ENCODE measurements around the gene IZUMO1. TPM values are rescaled to one million over a fixed set of nuclear protein-coding genes. Genes with fewer than 3 reads are reported as not detected.

The IZUMO1 gene
- total RNA-seq, 2 donors from 2014 or later: not detected

DNA sequence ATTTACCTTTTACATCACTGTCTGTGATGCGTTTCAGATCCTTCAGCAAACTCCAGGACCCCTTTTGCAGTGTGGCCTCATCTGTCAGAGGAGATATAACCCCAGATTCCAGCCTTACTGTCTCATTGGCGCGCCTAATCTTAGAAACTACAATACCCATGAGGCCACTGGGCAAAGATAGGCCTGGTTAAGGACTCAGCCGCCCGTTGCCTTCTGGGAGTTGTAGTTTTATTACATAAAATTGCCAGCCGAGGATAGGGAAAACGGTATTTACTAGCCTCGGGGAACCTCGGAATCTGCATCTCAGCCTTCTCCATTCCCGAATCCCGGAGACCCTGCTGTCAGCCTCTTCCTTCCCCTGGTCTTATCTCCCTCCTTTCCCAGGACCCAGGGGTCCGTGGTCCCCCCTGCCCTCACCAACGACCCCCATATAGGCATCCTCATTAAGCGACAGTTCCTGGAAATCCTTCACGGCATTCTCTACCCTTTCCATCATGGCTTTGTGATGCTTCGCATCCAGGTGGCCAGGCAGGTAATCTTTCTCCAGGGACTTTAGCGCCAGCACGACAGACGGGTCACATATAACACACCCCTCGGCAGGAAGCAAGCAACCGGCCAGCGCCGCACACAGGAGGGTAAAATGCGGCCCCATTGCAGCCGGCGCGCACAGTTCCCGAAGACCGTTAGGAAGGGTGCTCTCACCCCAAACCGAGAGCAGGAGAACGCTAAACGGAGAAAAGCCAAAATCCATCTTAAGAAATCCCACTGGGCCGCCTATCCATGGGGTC, 1.3 kb downstream of the IZUMO1 start:
- H3K27ac Mint-ChIP-seq: no peak overlapping the region
- ATAC-seq (peak; percentile 65 to 80), DNase-seq (ENCODE audit: low spot score in 2 of 2) (peak in 1 of 2 donors; percentile 60)
- H3K36me3 Mint-ChIP-seq: no peaks in the 10 kb centered on the region
- H3K9me3 Mint-ChIP-seq: no peaks in the 10 kb centered on the region

GRCh38 chr19:48742096-48742495, 4.6 kb downstream of the IZUMO1 start:
- H3K36me3 Mint-ChIP-seq: no peaks in the 10 kb centered on the region
- ATAC-seq (no peak), DNase-seq (ENCODE audit: low spot score in 2 of 2) (no peak)
- no peaks in the 10 kb centered on the region for H3K9me3 Mint-ChIP-seq
- H3K27ac Mint-ChIP-seq: no peak overlapping the region

DNA sequence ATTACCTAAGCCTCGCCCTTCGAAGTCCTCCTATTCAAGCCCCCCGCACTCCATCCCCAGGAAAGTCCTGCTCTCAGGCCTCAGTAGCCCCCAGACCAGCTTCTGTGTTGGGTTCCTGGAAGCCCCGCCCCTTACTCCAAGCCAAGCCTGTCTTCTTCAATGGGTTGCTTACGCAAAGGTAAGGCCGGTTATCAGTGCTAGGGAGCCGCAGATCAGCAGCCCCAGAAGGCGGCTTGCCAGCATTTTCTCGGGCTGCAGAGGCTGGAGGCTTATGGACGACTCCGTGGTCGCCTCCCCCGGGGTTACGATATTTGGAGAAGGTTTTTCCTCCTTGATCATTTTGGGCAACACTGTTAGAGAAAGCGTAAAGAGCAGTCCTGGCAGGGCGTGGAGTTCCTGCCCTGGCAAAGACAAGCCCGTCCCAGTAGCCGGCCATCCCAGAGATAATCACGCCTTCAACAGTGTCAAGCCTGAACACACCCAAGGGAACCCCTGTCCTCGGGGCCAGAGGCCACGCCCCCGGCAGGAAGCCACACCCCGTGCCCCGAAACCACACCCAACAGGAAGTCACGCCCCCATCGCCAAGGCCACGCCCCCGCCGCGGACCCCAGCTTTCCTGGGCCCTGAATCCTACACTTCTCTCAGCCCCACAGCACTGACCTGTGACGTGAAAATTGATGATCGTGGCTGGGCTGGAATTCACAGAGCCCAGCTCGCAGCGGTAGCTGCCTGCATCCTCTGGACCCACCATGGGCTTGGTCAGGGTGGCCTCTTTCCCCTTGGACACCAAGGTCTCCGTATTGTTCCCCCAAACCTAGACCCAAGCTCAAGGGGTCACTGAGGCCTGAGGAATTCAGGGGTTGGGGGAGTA, 5.3 kb downstream of the IZUMO1 start:
- Mint-ChIP-seq H3K9me3 (no peaks in the 10 kb centered on the region), H3K36me3 (no peaks in the 10 kb centered on the region), H3K27ac (no peak overlapping the region)
- peak in 1 of 2 donors; percentile 53 for DNase-seq (ENCODE audit: low spot score in 2 of 2)
- ATAC-seq: no peak

- ATAC-seq: no peak
- H3K27ac Mint-ChIP-seq: no peak within 1 kb of the TSS
- DNase-seq (ENCODE audit: low spot score in 2 of 2): no peak
- no peaks in the 10 kb centered on the region for H3K36me3 Mint-ChIP-seq
- no peaks in the 10 kb centered on the region for H3K9me3 Mint-ChIP-seq
These were observed 6.3 kb downstream of the IZUMO1 start, which contains the start of gene RASIP1 for GRCh38 chr19:48740164-48740972. Gene RASIP1, minus strand, starts transcription at chr19:48740610. Its CDS starts 328 bp downstream, at chr19:48740282.

DNA sequence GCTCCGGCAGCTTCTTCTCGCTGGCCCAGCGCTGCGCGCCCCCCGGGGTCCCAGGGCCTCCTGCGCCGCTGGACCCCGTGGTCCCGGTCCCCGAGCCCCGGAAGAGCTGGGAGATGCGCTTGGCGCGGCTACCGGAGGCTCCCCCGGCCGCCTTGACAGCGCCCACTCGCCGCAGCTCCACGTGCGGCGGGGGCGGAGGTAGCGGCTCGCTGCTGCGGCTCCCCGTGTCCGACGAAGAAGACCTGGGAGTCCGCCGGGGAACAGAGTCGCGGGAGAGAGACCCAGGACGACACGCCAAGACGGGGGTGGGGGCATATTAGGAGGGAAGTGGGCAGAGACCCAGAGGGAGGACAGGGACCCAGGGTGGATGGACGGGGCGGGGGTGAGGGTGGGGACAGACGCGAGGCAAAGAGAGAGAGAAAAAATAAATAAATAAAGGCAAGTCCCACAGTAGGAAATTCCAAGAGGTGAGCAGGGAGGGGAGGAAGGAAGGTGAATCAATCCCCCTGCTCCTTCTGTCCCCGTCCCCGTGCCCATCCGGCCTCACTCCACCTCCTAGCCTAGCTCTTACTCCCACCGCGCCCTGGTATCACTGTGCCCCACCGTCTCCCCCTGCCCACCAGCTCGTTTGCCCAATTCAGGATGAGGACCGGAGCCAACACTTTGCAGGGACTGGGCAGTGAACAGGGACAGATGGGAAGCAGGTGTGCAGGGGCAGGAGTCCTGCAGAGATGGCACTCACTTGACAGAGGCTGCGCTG, 7.1 kb downstream of the IZUMO1 start:
- DNase-seq (ENCODE audit: low spot score in 2 of 2) (no peak), ATAC-seq (no peak)
- H3K9me3 Mint-ChIP-seq: no peaks in the 10 kb centered on the region
- H3K36me3 Mint-ChIP-seq: no peaks in the 10 kb centered on the region
- H3K27ac Mint-ChIP-seq: no peak overlapping the region

GRCh38 chr19:48738557-48739403, 7.9 kb downstream of the IZUMO1 start:
- peak overlapping the region in 1 of 2 donors; percentile 83 for H3K27ac Mint-ChIP-seq
- ATAC-seq: peak; percentile 92 to 95
- H3K36me3 Mint-ChIP-seq: no peaks in the 10 kb centered on the region
- no peaks in the 10 kb centered on the region for H3K9me3 Mint-ChIP-seq
- DNase-seq (ENCODE audit: low spot score in 2 of 2): peak; percentile 86 to 94

DNA sequence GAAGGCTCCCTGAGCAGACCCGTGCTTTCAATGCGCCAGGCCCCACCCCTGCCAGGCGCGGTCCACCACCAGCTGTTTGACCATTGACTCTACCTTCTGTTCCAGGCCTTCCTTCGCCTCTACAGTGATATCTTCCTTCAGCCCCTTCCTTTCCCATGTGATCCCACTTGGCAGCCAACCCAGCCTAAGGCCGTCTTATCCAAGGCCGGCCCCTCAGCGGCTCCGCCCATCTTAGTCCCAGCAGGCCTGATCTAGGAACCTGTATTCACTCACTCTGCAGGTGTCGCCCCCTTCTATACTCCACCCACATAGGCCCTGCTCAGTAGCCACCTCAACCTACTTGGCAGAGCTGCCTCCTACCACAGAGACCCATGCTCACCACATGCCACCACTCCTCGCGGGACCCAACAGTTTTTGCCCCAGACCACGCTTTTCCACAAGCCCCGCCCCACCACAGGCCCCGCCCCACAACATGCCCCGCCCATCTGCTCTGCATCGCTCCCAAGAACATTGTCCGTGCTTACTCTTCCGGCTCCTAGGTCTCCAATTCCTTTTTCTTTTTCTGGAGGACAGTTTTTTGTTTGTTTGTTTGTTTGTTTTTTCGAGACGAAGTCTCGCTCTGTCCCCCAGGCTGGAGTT, 9.2 kb downstream of the IZUMO1 start:
- Mint-ChIP-seq H3K27ac (no peak overlapping the region), H3K36me3 (no peaks in the 10 kb centered on the region), H3K9me3 (no peaks in the 10 kb centered on the region)
- ATAC-seq (no peak), DNase-seq (ENCODE audit: low spot score in 2 of 2) (no peak)

DNA sequence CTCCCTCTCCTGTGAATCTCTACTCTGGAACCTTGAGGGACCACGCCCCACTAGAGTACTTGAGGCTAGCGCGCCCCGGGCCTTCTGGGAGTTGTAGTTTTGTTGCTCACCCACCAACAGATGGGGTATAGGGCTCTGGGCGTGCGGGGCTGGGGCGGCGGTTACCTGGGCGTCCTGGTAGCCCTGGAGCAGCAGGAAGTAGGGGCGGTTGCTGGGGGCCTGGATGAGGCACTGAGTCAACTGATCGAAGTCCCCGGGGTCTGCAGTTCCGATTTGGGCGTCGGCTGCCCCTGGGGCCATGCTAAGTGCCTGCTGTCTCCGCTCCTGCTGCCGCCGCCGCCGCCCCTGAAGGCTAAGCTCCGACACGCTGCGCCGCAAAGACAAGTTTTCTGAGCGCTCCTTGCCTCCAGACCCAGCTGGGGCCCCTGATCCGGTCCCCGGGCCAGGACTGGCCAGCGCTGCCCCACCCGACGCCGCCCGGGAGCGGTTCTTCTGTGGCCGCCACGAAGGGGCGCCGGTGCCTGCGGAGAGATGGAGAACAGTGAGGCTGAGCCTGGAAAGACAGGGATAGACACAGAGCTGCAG, 11.6 kb downstream of the IZUMO1 start:
- no peak for DNase-seq (ENCODE audit: low spot score in 2 of 2)
- H3K9me3 Mint-ChIP-seq: no peaks in the 10 kb centered on the region

GRCh38 chr19:48734625-48735024, 12.1 kb downstream of the IZUMO1 start:
- no peak overlapping the region for H3K27ac Mint-ChIP-seq
- ATAC-seq: no peak
- H3K36me3 Mint-ChIP-seq: no peaks in the 10 kb centered on the region

More for the DNA sequence above, 11.6 kb downstream of the IZUMO1 start:
- no peak for ATAC-seq
- Mint-ChIP-seq H3K36me3 (no peaks in the 10 kb centered on the region), H3K27ac (no peak overlapping the region)

DNA sequence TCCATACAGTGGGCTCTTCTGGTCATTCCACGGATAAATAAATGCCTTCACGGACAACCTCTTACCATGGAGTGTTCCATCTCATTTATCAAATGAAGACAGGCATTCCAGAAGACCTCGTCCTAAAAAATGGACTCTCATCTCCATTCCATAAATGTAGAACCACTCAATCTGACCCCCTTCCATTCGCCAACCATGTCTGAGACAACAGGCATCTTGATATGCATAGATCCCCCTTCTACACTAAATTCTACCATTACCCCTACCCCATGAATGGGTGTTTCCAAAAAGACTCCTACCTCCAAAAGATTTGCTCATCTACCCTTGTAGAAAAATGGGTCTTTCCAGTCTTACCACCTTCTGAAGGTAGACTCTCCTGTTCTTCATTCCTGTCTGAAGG, 15.3 kb downstream of the IZUMO1 start:
- Mint-ChIP-seq H3K36me3 (peaks cover 6 to 9% of the 10 kb centered on the region in 2 donors), H3K27ac (no peak overlapping the region), H3K9me3 (peaks cover 3 to 7% of the 10 kb centered on the region in 2 donors)
- no peak for ATAC-seq
- no peak for DNase-seq (ENCODE audit: low spot score in 2 of 2)

More at GRCh38 chr19:48734625-48735024, 12.1 kb downstream of the IZUMO1 start:
- no peaks in the 10 kb centered on the region for H3K9me3 Mint-ChIP-seq
- no peak for DNase-seq (ENCODE audit: low spot score in 2 of 2)

DNA sequence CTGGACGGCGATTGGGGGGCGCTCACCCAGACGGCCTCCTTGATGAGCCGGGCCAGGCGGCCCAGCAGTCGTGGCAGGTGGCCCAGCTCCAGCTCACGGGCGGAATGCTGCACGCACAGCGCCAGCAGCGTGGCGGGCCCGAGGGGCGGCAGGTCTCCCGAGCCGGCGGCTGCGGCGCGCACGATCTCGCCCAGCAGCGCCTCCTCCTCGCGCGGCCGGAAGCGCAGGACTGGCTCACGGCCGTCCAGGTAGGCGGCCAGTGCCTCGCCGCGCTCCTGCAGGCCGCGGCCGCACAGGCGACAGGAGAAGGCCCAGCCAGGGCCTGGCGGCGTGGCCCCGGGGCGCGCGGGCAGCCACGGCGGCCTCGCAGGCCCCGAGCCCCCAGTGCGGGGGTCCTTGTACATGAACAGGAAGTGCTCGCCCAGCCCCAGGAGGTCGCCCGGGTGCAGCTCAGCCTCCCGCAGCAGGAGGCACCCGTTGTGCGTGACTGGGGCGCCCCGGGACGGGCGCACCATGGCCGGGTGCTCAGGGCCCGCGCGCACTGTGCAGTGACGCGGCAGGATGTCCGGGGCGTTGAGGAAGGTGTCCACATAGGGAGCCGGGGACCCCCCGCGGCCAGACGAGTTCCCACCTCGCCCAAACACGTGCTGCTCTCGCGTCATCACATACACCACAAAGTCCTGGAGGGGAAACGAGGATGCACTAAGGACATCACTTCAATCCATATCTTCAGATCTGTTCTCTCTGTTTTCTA, 17.6 kb downstream of the IZUMO1 start:
- ATAC-seq (no peak), DNase-seq (ENCODE audit: low spot score in 2 of 2) (no peak)
- H3K36me3 Mint-ChIP-seq: peaks cover 19 to 26% of the 10 kb centered on the region in 2 donors
- no peak overlapping the region for H3K27ac Mint-ChIP-seq
- peaks cover 16 to 18% of the 10 kb centered on the region in 2 donors for H3K9me3 Mint-ChIP-seq

DNA sequence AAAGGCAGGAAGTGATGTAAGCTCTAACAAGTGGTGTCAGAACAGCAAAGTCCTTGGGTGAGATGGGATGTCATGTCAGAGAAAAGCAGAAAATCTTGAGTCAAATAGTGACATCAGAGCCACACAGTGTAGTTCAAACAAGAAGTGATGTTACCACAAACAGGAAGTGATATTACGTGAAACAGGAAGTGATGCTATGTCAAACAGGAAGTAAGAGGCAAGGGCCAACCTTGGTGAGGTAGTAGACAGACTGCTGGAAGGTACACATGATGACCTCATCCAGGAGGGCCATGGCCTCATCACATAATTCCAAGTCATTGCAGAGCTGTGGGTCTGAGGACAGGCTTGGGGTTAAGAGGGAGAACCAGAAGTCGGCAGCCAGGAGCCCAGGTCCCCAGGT, 20.2 kb downstream of the IZUMO1 start:
- ATAC-seq (peak in 1 of 2 donors; percentile 57), DNase-seq (ENCODE audit: low spot score in 2 of 2) (no peak)
- Mint-ChIP-seq H3K27ac (peak overlapping the region; percentile 5 to 36), H3K9me3 (peaks cover 16 to 18% of the 10 kb centered on the region in 2 donors), H3K36me3 (peaks cover 19 to 26% of the 10 kb centered on the region in 2 donors)

GRCh38 chr19:48724796-48725753, 21.6 kb downstream of the IZUMO1 start:
- Mint-ChIP-seq H3K36me3 (peaks cover 19 to 26% of the 10 kb centered on the region in 2 donors), H3K27ac (peak overlapping the region; percentile 81 to 85), H3K9me3 (peaks cover 16 to 18% of the 10 kb centered on the region in 2 donors)
- DNase-seq (ENCODE audit: low spot score in 2 of 2): no peak
- ATAC-seq: peak in 1 of 2 donors; percentile 46

Data from activated naive CD4-positive, alpha-beta T cell treated with anti-CD3 and anti-CD28 coated beads, Interleukin-2, amount 50 U/mL, for 72 hours (primary cell).